AG09319 (cell line): Measurements from ENCODE around the gene TAF5L.
"Not testable (repeated sequence)": the region's sequence is repeated elsewhere in the genome, so short reads cannot be mapped to it uniquely, and the experiment has no call there.

ENCODE experiments used
- DNase-seq: peaks from one replicate; pipeline ENCODE4 v3.0.0-alpha.2; 2010; ENCODE audit warnings: low read depth; ENCODE audit errors: extremely low read depth
- CTCF ChIP-seq: IDR thresholded peaks from 2 replicates; pipeline ENCODE4 v1.5.1; 2011; ENCODE audit warnings: low read depth, mild to moderate bottlenecking, inconsistent platforms, low read length, moderate library complexity

The TAF5L gene

GRCh38 chr1:229629261-229629660, 3.3 kb upstream of the TAF5L start:
- no peak for DNase-seq
- TF ChIP-seq CTCF = no peak

DNA sequence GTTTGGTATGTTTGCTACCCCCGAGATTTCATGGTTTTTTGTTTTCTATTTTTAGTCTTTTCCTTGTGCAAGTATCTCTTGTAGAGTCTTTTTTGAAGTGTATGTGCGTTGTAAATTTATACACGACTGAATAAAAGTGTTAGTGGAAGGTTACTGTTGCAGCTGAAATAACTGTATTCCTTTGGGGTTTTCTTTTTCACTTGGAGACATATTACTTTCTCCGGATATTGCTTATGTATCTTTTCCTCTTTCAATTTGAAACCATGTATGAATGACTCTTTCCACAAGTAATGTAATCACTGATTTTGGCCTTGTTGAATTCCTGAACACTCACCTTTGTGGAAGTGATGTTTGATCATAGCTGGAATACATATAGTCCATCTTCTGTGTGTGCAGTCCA, 1.1 kb upstream of the TAF5L start:
- no peak for DNase-seq
- no peak for TF ChIP-seq CTCF

GRCh38 chr1:229625071-229625914, 629 bp downstream of the TAF5L start:
- DNase-seq = no peak

GRCh38 chr1:229624521-229625070, 1.3 kb downstream of the TAF5L start:
- DNase-seq = no peak
- TF ChIP-seq CTCF = no peak

More at GRCh38 chr1:229625071-229625914, 629 bp downstream of the TAF5L start:
- TF ChIP-seq CTCF = no peak

DNA sequence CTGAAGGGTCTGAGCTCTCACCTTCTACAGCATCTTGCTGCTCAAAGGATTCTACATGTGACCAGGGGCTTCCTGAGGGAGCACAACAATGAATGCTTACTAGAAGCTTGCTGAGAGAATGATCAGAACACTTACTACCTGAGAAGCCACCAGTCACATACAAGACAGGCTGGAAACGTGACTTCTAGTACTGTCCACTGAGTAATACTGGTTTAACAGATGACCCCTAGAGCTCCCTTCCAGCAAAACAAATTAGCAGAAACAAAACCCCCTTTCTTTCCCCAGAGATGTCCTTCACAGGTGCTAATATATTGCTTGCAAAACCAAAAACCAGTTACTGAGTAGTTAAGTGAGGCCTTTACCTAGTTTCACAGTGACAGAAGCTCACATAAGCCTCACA, 2.1 kb downstream of the TAF5L start:
- DNase-seq = no peak
- TF ChIP-seq CTCF = no peak

- DNase-seq = no peak
- TF ChIP-seq CTCF = no peak
Observed at GRCh38 chr1:229623225-229623624, 2.7 kb downstream of the TAF5L start.

DNA sequence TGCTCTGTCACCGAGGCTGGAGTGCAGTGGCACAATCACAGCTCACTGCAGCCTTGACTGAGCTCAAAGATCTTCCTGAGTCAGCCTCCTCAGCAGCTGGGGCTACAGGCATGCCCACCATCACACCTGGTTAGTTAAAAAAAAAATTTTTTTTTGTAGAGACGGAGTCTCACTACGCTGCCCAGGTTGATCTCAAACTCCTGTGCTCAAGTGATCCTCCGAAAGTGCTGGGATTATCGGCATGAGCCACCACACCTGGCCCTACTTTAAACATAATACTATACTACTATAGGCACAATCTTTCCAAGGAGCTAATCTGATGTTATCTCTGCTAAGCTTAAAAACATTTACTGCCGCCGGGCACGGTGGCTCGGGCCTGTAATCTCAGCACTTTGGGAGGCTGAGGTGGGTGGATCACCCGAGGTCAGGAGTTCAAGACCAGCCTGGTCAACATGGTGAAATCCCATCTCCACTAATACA, 3.2 kb downstream of the TAF5L start:
- DNase-seq = not testable (repeated sequence)

DNA sequence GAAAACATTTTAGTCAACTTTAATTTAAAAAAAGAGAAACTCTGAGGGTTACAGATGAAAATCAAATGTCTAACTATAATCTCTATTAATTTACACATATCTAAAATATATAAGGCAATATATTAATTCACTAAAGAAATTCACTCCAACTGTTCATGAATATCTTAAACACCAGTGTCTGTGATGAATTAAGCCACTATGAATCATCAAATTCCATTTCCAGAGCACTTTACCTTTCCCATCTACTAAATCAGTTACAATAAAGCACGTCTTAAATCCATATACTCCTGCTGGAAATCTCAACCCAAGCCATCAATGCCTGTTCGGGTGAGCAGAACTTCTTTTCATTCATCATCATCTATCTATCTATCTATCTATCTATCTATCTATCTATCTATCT, 4.3 kb downstream of the TAF5L start:
- DNase-seq = no peak
- no peak for TF ChIP-seq CTCF
